HG03439 (cell line): Measurements from ENCODE around the gene MYOF.
"Not testable (repeated sequence)": the region's sequence is repeated elsewhere in the genome, so short reads cannot be mapped to it uniquely, and the experiment has no call there.

ENCODE experiments used
- ATAC-seq: cut with Tn5 transposase; IDR thresholded peaks from one replicate; pipeline ENCODE4 v1.9.1; 2021; ENCODE audit warnings: mild to moderate bottlenecking, moderate library complexity; ENCODE audit not compliant: unreplicated experiment

MYOF gene

DNA sequence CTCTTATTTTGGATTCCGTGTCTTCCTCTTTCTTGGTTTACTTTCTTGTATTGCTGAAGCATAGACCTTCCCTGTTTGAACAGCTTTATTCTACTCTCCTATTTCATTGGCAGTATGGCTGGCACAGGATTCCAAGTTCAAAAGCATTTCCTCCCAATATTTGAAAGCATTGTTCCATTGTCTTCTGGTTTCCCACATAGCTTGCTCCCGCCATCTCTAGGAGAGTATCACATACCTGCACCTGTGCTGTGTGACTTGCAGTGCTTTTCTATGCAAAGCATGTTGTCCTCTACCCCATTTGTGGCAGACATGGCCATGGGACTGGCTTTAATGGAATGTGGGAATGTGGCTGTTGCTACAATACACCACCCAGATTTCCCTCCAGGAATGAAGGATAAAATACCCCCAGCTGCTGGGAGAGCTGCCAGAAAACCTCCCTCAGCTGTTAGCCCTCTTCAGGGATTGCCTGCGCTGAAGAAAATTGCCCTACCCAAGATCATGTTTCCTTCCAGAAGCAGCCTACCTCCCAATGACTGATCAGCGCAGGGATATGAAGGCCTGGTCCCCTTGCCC, 6.9 kb upstream of the MYOF start:
- no peak for ATAC-seq

DNA sequence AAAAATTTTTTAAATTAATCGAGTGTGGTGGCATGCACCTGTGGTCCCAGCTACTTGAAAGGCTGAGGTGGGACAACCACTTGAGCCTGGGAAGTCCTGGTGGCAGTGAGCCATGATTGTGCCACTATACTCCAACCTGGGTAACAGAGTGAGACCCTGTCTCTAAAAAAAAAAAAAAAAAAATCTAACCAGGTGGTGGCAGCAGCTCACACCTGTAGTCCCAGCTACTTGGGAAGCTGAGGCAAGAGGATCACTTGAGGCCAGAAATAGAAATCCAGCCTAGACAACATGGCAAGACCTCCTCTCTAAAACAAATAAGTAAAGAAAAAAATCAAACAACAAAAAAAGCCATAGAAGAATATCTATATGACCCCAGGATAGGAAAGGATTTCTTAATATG, 3.6 kb upstream of the MYOF start:
- ATAC-seq, result no peak

DNA sequence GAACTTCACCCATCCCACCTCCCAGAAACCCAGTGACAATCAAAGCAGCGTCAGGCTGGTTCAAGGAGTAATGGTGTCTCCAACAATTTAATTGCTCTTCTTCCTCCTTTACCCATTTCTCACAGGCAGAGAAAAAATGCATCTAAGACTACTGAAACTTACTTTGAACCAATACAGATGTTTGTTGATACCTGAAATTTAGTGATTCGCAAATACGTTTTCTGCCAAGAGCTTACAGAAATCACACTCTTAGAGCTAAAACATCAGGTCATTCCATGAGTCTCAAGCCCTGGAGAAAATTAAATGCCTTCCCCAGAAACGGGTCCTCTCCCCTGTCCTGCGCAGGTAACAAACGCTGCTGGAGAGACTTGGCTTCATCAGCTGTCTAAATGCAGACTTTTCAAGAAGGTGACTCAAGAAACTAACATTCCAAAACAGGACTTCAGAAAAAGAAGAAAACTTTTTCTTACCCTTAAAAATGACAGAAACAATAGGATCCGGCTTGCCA, 443 bp downstream of the MYOF start:
- ATAC-seq, result no peak

DNA sequence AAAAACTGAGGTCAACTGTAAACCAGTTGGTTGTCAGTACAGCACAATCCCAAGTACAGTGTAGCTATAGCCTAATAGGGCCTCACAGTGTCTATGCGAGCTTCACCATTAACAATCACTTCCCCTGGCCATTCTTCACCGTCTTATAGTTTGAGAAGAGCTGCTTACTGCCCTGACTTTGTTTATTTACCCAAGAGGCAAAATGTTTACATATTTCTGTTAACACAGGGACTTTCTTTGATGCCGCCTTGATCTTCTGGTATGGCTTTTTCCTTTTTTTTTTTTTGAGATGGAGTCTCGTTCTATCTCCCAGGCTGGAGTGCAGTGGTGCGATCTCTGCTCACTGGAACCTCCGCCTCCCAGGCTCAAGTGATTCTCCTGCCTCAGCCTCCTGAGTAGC, 3.3 kb downstream of the MYOF start:
- no peak for ATAC-seq

DNA sequence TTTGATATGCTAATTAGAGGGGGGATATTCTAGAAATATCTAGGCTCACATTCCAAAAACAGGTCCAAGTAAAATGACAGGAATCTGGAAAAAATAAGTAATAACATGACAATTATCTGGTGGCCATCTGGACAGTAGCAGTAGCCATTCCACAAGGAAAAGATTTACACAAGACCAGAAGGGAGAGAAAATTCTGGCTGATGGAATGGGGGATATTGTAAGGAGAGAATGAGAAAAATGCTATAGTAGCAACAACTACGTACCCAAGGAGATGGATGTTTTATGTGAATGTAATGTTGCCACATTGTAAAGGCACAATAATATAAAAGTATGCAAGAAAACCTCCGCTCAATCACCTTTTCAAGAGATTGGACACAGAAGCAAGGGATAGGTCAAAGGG, 5.4 kb downstream of the MYOF start:
- no peak for ATAC-seq

DNA sequence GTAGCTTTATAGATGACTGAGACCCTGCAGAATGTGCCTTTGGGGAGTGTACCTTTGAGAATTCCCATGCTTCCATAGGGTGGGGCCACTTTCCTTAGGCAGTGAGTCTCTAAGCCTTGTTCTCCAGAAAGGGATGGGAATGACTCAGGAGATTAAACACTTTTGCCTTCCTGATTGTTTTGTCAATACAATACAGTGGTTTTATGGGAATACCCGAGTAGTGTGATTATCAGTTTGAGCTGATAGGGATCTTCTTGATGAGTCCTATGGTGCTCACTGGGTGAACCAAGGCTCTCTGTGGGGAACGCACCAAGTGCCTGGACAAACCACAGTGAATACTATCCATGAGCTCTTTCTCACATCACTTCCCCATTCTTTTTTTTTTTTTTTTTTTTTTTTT, 6.3 kb downstream of the MYOF start:
- ATAC-seq, result no peak

DNA sequence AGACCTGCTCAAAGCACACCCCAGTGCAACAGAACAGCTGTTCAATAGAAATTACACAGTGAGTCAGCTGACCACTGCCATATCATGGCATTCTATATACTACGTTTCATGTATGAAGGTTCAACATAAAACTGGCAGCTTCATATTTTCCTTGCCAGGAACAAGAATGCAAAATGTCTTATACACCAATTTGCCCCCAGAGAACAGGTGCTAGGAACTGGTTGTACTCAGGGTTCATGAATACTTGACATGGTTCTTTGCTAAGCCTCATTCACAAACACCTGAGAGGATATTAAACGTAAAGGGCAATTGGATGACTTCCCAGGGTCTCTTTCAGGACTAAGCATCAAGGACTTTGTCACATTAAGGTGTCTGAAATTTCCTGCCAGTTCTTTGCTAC, 6.9 kb downstream of the MYOF start:
- ATAC-seq, result no peak

DNA sequence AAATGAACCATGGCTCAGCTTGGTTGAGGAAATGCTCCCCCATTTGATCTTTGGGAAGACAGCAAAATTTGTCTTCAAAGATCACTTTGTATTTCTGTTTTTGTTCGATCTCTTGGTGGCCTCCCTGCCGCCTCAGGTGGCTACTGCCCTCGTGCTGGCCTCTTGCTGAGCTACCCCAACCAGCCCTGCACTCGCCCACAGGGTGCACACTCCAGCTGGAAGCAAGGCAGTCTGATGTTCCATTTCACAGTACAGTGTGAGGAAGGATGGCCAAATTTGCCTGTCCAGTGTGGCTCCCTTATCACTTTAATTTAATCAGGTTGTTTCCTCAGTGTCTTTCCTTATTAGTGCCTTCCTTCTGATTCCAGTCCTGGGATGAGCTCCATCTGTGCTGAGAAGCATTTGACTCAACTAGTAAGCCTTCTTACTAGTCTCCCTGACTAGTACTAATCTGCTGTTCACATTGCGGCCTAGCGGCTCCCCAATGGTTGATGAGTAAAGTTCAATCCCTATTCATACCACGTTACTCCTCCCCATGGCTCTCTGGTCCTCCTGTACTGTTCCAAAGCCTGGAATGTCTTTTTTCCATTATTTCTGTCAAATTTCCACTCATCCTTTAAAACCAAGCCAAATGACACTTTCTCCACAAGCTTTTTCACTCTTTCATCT, 8.2 kb downstream of the MYOF start:
- ATAC-seq, result no peak

DNA sequence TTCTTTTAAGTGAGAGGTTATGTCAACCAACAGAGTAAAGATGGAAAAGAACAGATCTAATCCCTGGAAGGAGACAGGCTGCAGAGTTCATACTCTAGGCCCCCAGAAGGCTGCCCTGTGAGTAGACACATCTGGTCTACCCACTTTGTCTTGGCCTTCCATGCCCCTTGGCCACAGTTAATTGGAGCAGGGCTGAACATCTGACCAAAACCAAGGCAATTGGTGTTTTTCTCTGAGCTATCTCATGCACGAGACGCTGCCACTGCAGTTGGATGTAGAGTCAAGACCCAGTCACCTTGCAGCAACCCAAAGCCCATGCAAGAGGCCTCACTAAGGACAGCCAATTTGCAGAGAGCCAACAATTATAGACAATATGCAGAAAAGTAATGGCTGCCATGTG, 9.0 kb downstream of the MYOF start:
- no peak for ATAC-seq

DNA sequence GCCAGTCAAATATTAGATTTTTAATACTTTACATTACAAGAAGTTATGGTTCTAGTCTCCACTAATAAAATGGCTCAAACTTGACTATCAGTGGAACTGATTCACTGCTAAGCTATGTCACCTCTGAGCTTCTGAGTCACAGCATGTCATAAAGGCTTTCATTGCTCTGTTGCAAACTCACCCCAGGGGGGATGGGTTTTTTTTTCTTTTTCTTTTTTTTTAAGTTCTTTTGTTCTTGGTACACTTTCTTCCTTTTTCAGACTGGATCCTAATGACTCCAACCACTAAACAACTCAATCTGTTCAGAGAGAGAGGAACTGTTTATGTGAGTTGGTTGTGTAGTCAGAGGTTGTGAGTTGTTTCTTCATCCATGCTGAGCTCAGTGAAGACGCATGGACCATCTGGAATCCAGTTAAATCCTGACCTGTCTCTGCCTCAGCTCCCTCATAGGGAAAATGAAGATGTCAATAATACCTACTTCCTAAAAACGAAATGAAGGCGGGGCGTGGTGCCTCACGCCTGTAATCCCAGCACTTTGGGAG, 11.0 kb downstream of the MYOF start:
- no peak for ATAC-seq

DNA sequence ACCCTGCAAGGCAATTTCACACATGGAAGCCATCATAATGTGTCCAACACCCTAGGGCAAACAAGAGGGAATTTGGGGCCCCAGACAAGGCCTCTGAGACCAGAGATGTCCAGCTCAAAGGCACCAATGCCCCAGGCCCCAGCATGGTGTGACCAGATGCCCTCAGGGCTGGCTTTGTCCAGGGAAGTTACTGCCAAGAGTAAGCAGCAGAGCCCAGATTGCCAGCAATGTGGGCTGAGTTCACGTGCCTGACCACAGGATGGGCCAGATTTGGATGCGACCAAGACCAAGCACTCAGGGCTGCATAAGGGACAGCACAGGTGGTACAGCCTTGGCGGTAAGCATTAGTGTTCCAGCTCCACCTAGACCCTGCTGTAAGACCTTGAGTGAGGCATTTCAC, 12.7 kb downstream of the MYOF start:
- no peak for ATAC-seq

DNA sequence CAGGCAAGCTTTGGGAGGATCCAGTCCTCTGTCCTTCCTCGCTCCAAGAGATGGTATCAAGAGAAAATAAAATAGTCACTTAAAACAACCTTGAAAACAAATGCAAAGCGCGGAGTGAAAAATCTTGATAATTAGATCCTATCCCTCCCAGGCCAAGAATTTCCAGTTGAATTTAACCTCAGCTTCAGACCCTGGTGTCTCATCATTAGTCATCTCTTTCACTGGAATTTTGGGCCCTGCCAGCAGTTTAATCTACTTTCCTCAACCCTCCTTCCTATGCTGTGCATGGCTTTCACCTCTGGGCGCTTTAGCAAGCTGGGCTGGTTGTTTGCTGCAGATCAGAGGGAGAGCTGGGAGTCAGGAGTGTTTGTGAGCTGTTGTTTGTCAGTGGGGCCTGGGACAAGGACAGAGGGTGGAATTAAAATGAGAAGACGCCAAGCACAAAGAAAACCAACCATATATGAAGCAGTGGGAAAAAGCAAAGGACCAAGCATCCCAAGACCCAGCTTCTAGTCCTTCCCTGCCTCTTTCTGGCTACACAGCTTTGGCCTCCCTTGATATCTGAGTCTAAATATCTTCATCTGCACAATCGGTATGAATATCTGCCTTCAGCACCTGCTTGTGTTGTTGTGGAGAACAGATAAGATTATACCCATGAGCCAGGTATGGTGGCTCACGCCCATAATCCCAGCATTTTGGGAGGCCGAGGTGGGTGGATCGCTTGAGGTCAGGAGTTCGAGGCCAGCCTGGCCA, 13.5 kb downstream of the MYOF start:
- ATAC-seq, result no peak

DNA sequence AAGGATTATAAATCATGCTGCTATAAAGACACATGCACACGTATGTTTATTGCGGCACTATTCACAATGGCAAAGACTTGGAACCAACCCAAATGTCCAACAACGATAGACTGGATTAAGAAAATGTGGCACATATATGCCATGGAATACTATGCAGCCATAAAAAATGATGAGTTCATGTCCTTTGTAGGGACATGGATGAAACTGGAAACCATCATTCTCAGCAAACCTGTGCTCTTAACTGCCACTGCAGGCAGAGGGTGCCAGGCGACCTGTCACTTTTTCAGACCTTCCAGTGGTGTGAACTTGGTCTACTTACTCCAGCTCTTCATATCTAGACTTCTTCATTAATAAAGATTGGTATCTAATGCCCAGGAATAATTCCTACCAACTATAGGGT, 14.5 kb downstream of the MYOF start:
- ATAC-seq, result not testable (repeated sequence)

DNA sequence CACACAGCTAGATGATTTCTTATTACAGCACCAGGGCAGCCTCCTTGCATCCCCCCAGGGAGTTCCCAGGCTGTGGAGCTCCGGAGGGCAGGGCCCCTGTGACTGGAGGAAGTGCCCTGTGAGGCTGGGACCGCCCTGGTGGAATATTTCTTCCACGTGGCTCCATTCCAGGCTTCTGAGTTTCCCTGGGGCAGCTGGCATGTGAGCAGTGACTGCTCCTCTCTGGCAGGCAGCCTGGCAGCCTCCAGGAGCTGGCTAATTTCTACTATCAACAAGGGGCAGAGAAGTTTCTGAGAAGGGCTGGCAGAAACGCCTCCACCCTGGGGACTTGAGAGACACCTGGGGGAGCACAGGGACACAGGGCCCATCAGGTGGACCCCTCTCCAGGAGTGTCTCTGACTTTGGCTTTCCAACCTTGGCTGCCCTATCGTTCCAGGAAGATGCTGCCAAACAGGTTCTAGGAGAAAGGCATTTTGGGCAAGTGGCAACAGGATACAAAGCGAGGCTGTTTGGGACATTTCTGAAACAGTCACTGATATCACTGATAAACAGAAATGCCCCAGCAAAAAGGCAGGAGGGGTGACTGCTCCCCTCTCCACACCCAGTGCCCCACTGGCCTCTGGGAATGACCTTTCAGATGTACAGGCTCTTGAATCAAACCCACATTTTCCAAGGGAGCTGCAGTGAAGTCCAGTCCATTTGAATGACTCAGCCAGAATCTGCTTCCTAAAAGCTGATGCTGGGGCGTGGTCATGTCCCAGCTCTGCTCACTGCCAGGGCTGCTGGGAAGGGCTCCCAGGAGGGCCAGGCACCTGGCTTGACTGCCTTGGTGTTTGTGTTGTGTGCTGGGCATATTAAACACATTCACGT, 16.1 kb downstream of the MYOF start:
- no peak for ATAC-seq

DNA sequence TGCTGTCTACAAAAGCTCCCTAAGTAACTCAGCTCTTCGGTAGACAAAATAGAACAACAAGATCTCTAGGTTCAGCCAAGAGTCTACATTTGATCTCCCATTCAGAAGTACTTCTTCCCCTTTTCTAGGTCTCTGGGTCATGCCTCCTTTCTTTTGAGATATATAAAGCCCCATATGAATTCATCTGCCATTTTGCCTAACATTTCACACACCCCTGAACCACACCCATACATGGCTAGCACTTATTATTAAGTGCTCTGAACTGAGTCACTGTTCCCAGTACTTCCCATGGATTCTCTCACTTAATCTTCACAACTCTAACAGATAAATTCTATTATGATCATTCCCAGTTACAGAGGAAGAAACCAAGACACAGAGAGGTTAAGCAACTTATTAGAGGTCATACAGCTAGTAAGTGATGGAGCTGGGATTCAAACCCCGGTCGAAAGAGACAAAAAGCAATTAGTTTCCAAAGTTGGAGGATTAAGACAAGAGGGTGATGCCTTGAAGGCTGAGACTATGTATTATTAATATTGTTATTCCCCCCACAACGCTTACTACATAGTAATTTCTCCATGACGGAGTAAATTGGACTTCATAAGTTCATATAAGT, 17.3 kb downstream of the MYOF start:
- ATAC-seq, result no peak

DNA sequence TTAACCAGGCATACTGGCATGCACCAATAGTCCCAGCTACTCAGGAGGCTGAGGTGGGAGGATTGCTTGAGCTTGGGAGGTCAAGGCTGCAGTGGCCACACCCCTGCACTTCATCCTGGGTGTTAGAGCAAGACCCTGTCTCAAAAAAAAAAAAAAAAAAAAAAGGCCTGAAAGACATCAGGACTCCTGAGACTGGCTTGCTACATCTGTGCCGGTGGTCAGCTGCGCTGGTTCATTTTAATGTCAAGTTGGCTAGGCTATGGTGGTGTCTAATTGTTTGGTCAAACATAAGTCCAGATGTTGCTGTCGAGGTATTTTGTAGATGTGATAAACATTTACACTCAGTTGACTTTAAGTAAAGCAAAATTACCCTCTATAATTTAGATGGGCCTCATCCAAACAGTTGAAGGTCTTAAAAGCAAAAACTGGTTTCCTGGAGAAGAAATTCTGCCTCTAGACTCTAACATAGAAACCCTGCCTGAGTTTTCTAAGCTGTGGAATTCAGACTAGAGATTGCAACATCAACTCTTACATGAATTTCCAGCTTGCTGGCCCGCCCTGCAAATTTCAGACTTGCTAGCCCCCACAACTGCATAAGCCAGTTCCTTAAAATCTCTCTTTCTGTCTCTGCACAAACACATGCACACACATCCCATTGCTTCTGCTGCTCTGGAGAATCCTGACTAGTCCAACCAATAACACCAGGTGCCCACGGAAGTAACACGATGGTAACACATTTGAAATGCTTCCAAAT, 18.2 kb downstream of the MYOF start:
- ATAC-seq, result no peak

DNA sequence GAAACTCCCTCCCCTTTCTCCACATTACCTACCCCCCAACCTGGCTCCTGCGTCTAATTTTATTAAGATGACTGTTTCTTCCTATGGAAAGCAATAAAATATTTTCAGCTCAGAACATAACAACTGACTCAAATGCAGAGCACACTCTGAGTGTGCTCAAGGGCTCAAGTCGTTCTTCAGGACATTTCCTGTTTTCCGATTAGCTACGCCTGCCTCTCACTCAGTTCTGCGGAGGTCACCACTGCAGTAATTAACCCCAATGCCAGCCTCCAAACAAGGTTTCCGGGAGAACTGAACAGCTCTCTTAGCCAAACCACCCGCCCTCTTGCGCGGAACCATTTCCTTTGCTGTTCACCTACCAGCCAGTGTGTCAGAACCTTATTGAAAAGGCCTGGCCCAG, 19.3 kb downstream of the MYOF start:
- no peak for ATAC-seq

DNA sequence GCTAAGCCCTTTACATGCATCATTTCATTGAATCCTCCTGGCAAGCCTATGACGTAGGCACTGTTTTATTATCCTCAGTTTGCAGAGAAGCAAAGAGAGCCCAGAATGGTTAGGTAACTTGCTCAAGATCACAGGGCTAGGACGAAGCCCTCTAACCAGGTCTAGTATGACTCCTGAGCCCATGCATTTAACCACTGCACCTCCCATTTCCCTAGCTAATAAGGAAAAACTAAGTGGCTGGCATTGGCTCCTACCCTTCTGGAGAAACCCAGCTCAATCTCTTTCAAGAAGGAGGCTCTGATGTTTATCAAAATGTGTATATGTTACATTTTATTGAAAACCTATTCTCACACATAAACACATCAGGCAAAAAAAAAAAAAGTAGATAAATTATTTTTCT, 19.8 kb downstream of the MYOF start:
- no peak for ATAC-seq

DNA sequence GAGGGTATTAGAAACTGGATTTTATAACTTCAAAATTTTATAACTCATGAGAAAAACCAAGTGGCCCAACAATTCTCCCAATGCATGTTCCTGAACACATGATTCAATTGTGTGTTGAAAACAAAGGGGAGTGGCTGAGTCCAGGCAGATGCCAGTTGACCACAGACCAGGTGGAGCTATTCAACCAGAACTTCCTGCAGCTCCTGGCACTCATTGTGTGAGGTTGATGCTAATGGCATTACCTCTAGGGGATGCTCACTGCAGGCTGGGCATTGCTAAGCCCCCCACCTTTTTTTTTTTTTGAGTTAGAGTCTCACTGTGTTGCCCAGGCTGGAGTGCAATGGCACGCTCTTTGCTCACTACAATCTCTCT, 20.3 kb downstream of the MYOF start:
- no peak for ATAC-seq
